ENCODE data around the gene SAMMSON.

The SAMMSON gene

DNA sequence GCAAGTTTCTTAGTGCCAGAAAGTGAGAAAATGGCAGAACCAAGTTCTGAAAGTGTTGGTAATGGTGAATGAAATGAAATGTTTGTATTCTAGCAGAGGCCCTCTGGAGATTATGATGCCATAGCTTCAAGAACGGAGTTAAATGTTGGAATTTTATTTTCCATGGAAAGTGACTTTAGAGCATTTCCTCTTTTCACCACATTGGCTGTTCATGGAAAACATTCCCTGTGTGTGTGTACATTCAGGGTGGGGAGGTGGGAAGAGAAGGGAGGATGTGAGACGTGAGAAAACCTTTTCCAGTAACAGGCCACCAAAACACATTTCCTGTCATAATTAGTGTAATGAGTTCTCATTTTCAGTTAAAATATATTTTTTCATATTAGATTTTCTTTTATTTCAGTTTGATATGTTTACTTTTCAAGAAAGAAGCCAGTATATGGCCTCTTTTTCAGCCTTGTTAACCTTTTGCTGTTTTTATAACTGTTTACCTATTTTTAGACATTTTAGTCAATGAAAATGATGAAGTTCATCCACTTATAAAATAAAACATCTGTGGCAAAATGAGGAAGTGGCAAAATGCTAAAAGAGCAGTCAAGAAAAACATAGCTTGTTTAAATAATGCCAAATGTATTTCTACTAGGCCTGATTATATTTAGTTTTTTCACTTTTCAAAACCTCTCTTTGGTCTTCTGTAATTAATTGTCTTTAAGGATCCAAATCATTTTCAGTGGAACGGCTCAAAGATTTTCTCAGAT is 21.6 kb downstream of the SAMMSON start:
- no peak for DNase-seq

DNA sequence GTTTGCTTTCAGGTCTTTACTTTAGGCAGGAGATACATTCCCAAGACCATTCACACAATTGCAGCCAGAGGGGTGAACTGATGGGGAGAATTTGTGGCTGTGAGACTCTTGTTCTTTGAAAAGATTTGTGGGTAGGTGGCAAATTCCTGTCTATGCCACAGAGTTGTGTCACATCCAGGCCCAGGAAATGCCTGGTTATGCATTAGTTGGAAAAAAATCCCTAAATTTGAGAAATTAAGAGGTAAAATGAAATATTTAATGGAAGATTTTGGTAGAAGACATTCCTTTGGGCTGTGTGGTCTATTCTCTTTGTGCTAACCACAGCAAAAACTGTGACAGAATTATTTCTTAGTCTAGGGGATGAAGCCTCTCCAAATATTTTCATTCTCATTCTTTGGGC is 28.8 kb downstream of the SAMMSON start:
- no peak for DNase-seq

DNA sequence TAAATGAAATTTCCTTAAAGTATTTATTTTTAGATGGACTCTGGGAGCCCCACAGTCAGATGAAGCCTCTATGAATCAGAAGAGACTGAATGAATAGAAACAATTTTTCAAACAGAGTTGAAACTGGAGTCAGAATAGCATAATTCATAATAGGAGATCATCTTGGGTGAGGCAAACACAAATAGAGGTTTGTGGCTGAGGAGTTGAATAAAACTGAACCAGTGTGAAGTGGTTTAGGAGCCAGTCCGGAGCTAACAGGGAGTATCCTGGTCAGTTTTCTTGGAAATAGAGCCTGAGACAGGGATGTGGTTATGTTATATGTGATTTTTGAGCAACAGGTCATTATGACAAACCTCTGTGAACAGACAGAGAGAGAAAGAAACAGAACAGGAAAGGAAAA is 39.2 kb downstream of the SAMMSON start:
- DNase-seq, result no peak

DNA sequence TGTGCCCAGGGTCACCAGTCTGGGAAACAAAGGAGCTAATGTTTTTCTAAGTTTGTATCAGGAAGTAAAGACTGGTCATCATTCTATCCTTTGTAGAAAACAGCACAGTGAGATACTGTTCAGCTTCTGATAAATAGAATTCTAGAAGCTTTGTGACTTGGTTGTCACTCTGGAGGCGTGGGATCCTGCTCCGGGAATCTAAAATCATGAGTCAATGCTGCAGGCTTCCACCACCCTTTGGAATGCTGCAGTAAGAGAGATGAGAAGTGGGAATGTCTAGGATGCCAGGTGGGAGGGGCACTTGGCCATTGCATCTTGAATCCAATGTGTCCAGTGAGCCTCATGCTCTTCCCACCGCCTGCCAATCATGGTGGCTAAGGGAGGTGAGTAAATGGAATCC is 40.9 kb downstream of the SAMMSON start:
- DNase-seq, result no peak

DNA sequence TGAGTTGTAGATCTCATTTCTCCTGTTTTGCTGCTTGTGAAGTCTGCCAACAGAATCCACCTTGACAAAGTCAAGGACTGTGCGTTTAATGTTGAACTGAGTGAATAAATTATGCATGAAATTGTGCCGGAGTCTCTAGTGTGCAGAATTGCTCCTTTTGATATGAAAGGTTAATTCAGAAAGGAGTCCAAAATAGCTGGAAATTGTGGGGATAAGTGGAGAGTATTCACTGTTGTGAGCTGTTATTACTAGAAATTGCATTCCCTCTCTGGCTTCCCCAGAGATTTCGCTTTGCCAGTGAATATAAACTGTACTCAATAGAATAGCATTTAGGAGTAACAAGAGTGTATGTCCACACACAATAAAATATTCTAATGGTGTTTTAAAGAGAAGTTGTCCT is 43.1 kb downstream of the SAMMSON start:
- DNase-seq, result no peak

DNA sequence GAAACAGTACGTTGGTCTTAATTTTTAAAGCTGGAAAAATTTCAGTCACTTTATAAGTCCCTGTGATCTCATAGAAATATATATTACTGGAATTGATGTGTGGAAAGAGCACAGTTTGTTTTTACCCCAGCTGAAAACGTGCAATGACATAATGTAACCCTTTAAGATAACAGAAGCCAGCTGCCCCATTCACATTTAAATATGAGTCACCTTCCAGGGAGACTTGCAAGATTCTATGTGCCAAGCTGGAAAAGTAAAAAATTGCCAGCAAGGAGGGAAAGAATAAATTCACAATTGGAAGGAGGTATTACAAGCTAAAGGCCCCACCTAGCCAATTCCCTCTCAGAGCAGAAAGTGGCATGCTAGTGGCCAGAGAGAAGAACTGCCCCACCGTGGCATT is 50.2 kb downstream of the SAMMSON start:
- DNase-seq, result no peak

DNA sequence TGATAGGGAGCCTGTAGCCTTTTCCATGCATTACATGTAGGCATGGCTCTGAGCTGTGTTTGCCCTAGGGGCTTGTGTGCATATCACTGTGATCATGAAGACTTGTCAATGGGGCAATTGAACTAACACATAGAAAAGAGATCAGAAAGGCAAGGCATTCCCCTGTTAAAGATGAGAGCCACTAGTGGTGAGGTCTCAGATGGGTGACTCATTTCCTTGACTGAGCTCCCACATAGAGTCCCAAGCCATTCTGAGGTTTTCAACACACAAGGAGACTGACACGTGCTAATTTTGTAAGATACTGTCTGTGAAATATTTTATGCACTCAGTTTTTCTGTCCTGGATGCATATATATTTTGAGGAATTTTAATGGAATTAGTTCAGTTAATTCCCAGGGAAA is 53.8 kb downstream of the SAMMSON start:
- DNase-seq, result no peak

DNA sequence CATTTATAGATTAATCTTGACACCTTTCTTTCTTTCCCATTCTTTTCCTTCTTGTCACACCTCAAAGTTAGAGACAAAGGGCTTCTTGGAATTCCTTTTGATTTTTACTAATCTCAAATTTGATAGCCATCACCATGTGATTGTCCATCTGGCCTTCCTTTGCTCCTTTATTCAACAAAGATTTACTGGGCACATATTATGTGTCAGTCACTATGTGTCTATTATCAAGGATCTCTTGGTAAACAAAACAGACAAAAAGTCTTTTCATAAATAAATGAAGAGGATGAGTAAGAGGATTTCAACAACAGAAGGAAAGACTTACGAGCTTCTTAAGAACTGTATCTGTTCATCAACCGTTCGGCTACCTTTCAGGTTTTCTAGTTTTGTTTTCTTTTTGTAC is 56.5 kb downstream of the SAMMSON start:
- DNase-seq, result no peak

DNA sequence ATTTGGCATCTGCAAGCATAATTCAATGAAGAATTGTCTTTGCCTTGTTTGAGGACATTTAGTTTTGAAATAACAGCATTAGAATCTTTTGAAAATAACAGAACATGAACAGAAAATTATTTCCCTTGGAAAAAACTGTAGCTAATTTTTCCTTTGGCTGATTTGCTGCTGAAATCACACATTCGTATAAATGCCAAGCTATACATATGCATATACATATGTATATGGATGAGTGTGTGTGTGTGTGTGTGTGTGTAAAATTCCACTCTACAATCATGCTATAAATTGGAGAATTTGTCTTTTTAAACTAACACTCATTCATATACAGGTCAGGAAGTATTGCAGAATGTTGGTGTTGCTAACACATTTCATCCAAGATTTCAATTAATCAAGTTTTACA is 57.9 kb downstream of the SAMMSON start:
- no peak for DNase-seq

DNA sequence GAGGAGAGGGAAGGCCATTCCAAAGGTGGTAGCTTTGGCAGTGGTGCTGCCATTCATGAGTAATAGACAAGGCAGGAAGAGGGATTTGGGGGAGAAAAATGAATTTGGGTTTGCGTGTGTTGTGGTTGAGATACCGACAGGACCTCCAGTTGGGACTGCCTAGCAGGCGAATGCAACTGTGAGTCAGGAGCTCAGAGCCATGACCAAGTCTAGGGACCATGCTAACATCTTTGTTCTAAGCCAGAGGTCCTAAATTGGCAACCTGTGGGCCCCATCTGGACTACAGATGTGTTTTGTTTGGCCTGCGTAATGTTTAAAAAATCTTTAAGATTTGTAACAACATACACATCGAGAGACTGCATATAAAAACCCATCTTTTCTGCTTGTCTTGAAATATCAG is 61.6 kb downstream of the SAMMSON start:
- no peak for DNase-seq

DNA sequence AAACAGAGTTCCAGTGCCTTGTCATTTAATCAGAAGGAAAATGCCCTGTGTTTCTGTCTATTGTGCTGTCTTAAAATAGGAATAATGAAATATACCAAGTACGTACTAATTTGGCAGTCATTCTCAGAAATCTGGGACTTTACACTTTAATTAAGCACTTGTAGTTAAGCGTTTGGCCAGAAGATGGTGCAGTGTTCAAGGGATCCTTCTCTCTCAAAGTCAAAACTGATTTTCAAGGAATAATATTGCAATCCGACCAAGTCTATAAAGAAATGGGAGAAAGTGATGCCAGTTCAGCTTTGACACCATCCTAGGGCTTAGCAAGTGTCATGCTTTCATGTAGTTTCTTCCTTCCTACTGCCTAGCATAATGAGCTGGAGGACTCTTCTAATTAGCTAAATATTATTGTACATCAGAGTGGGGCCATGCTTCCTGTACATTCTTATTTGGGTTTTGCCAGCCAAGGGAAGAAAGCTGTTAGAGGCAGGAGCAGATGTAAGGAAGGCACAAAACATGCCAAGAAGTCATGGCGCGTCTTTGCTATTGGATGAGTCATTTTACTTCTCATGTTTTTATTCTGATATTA is 64.8 kb downstream of the SAMMSON start:
- no peak for DNase-seq

DNA sequence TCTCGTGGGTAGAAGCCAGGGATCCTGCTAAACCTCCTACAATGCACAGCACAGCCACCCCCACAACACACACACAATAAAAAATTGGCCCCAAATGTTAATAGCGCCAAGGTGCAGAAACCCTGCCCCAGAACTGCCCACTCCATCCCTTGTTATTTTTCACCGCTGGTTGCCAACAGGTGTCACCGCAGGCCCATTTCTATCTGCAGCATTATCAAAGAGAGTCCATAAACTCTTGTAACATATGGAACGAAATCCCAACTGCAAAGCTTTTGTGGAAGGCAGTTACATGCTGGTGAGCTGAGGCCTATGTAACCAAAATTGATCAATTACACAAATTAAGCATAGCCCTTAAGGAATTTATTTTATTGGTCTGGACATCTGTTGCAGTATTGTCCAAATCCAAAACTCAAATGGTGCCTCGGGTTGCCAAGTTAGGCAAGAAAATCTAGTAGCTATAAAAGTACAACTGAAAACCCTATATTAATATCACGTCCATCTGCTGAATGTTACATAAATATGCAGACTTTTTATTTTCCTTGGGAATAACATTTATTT is 66.2 kb downstream of the SAMMSON start:
- DNase-seq, result no peak

DNA sequence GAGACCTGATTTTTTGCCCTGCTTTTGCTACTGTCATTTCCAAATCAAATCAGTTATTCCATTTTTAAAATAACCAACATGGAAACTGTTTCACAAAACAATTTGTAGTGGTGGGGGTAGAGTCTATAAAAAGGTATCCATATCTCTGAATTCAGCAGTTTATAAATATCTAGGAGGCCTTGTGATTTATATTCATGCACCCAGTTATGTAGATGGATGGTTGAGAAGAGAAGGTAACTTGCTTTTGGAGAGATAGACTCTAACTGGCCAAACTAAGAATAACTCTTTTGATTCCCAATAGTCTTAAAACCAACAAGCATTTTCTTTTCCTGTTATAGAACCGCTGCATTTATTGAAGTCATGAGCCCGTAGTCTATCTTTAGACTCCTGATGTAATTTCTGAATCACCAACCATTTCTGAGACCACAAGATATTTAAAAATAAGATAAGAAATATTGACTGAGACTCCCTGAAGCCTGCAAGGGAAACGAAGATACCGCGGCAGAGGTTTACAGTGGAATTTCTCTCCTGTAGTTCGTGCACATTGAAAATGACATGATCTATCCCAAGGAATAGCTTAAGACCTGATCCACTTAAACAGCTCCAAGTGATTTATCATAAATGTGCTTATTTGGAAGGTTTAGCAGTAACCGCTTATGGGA is 68.5 kb downstream of the SAMMSON start:
- DNase-seq, result no peak

DNA sequence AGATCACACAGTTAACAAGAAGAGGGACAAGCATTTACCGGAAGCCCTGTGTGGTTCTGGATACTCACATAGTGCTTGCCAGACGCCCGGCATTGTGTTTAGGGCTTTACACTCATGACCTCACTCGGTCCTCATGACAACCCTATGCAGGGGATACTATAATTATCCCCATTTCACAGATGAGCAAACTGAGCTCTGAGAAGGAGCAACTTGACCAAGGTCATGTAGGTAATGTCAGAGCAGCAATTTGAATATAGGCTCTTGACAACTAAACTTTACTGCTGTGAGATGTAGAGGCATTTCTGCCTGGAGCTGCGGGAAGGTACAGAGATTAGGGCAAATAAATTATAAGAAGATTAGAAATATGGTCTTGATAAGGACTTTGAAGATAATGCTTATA is 70.0 kb downstream of the SAMMSON start:
- no peak for DNase-seq

DNA sequence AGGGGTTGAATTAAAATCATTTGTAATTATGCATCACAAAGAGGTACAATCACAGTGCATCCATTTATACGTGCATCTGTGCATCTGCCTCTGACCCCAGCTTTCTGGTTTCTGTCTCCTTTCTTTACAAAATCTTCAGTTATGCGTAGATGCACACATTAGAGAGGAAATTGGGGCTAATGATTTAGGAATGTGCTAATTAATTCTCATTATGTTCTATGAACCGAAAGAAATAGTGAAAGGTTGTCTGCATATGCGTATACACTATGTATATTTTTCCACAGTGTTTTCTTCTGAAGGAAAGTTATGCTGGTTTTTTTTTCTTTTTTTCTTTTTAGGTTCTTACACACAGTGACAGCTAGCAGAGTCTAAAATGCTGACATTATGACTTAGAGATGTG is 71.6 kb downstream of the SAMMSON start:
- no peak for DNase-seq

DNA sequence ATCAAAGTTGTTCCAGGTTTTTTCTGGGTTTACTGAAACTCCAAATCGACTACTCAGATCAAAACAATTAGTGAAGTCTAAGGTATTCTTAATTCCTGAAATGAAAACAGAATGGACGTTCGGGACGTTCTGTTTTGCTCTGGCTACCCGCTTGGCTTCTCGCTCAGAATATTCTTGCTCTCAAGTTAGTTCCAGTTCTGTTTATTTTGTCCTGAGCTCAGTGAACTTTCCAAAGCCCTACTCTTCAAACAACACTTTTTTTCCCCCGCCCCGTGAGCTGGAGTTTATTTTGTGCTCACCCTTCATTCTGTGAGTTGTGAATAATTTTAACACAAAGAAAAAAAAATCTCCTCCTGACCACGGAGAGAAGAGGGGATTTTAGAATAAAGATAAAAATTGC is 72.6 kb downstream of the SAMMSON start:
- DNase-seq, result no peak

DNA sequence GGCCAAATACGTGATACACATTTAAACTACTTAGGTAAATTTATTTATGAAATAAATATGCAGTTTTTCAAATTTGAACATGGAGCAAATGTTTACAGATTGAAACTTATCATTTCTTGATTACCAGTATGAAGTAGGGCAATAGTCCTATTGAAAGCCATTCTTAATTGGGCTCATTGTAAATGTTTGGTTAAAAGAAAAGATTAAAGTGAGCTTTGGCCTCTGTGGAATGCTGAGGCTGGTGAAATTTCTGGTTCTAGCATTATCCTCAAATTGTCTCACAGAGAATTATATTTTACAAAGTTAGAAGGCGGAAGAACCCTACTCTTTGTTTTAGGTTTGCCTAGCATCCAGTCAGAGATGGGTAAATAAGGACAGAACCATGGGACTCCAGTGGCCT is 73.2 kb downstream of the SAMMSON start:
- no peak for DNase-seq

DNA sequence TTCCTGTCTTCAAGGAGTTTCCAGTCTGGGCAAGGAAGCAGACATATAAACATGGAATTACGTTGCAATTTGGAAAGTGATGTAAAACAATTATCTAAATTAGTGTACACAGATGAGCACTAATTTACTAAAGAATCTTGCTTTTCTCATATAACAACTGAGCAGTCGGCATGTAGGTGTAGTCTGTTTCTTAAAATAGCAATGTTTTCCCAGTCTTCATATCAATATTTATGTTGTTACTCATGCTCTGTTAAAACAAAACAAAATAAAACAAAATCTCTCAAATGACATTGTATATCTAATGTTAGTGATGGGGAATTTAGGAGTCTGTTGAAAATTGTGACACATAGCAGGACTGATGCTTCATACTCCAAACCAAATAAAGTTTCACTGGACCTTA is 75.6 kb downstream of the SAMMSON start:
- no peak for DNase-seq

DNA sequence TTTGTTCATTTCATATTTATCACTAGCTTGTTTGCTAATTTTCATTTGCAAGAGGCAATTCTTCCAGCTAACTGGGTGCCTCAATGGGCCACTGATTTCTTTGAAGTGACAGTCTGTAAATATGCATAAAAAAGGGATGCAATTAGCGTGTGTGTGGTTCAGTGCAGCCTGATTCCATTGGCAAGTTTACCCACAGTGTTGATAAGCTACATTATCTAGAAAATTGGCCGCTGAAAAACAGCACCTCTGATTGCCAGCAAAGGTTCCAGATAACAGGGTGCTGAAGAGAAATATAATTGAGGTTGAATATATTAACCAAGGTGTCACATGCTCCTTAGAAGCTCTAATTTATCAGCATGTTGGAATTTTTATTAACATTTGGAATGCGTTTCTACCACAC is 76.9 kb downstream of the SAMMSON start:
- DNase-seq, result no peak

DNA sequence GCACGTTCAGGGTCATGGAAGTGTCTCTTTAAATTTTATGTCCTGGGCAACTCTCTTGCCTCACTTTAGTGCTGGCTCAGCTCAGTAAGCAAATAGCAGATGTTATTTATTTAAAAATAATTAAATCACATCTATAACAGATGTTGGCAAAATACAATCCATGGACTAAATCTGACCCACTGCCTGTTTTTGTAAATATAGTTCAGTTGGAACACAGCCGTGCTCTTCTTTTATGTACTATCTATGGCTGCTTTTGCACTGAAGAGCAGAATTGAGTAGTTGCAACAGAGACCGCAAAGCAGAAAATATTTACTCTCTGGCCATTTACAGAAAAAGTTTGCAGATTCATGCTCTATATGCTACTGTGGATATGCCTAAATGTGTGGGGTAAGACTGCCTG is 79.2 kb downstream of the SAMMSON start:
- DNase-seq, result no peak

DNA sequence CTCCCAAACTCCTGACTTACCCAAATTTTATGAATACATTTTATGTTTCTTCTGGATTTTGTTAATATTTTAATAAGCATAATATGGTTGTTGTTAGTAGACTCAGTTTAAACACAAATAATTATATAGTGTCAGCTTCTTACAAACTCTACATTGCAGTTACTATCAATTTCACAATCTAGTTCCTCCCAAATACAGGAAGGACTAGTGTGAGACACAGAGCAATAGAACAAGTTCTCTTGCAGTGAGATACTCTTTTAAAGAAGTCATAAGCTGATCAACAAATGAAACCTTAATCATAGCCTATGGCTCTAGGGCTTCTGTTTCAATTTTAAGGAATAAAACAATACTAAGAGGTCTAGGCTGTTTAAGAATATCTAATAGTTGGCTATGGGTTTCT is 86.1 kb downstream of the SAMMSON start:
- no peak for DNase-seq

DNA sequence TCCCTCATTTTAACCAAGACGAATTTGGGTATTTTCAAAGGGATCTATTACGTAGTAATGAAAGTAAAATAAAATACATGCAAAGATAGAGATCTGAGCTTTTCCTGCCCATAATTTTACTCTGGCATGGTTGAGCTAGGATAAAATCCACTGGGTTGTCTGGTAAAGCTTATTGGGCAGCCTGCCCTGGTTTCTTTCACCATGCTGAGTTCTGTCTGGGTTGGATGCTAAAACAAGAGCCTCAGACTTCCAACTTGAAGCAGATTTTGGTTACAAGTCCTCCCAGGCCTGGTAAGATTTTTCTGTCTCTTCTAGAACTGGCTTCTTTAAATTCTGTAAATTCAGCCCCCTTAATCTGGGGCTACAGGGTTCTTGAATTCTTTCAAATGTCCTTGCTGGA is 86.8 kb downstream of the SAMMSON start:
- no peak for DNase-seq

DNA sequence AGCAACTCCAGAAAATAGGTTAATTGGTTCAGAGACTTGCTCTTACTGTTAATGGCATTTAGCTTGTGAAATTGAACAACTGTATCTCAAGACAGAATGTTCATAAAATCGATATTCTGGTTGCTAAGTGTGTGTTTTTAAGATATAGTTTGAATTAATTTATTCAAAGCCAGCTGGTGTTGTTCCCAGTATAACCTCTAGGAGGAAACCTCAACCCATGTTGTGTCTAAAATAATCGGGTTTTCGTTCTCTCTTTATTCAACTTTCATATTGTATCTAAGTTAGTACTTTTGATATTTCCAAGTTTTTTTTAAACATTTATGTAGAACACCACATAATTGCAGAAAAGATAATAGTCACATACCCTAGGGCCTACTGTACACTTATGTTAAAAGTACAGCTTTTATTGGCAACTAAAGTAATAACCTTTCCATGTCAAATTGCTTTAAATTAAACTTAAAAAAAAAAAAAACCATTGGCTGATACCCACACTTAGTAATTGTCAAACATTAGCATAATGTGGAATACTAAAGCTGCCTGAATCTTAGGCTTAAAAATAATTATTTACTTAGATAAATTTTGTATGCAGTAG is 90.9 kb downstream of the SAMMSON start:
- DNase-seq, result no peak

DNA sequence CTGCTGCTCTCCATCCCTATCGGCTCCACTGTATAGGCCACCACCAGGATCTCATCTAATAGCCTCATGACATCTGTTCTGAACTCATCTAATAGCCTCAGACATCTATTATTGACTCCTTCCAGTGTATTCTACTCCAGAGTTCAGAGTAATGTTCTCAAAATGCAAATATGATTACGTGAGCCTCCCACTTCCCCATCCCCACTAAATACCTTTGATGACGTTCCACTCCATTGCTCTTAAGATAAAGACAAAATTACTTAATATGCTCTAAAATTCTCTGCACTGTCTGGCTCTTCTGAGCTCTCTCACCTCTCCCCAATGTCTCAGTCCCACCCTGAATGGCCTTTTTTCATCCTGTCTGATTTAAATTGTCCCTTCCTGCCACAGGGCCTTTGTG is 94.7 kb downstream of the SAMMSON start:
- DNase-seq, result no peak
